H9 (cell line): ENCODE measurements around the gene MLC1. TPM values are rescaled to one million over a fixed set of nuclear protein-coding genes. Genes with fewer than 3 reads are reported as not detected.
A peak's percentile ranks its signal among the peaks of the same experiment; 100 is the strongest.

ENCODE experiments used
- DNase-seq: peaks from one replicate; pipeline ENCODE4 v3.0.0-alpha.2; 2017
- H2AFZ ChIP-seq: one replicate; pipeline ENCODE4 v1.6.1; 2013; ENCODE audit warnings: mild to moderate bottlenecking, low read length, control low read depth, moderate library complexity
- H2AK5ac ChIP-seq: 2 replicates; pipeline ENCODE4 v1.6.1; 2013; ENCODE audit warnings: low read length, control low read depth, mixed read lengths; ENCODE audit not compliant: insufficient read length
- H2BK120ac ChIP-seq: one replicate; pipeline ENCODE4 v1.6.1; 2013; ENCODE audit warnings: low read depth, mild to moderate bottlenecking, low read length, control low read depth, inconsistent platforms; ENCODE audit not compliant: poor library complexity, severe bottlenecking
- H2BK12ac ChIP-seq: 2 replicates; pipeline ENCODE4 v1.6.1; 2013; ENCODE audit warnings: low read length, control low read depth, mixed read lengths, low read depth; ENCODE audit not compliant: insufficient read length
- H2BK15ac ChIP-seq: 2 replicates; pipeline ENCODE4 v1.6.1; 2013; ENCODE audit warnings: low read depth, low read length, control low read depth
- H2BK20ac ChIP-seq: one replicate; pipeline ENCODE4 v1.6.1; 2013; ENCODE audit warnings: low read depth, mild to moderate bottlenecking, low read length, control low read depth, inconsistent platforms; ENCODE audit not compliant: poor library complexity, severe bottlenecking
- H2BK5ac ChIP-seq: 2 replicates; pipeline ENCODE4 v1.6.1; 2013; ENCODE audit warnings: low read length, control low read depth, mixed read lengths; ENCODE audit not compliant: insufficient read length
- H3K14ac ChIP-seq: 2 replicates; pipeline ENCODE4 v1.6.1; 2013; ENCODE audit warnings: low read length, control low read depth; ENCODE audit not compliant: insufficient read depth
- H3K18ac ChIP-seq: 2 replicates; pipeline ENCODE4 v1.6.1; 2013; ENCODE audit warnings: low read depth, mild to moderate bottlenecking, mixed read lengths, low read length, control low read depth; ENCODE audit not compliant: insufficient read length
- H3K23ac ChIP-seq: 2 replicates; pipeline ENCODE4 v1.6.1; 2013; ENCODE audit warnings: low read length, control low read depth, mixed read lengths, low read depth; ENCODE audit not compliant: insufficient read length
- H3K23me2 ChIP-seq: 2 replicates; pipeline ENCODE4 v1.6.1; 2013; ENCODE audit warnings: low read depth, mild to moderate bottlenecking, mixed read lengths, low read length, control low read depth; ENCODE audit not compliant: insufficient read length, poor library complexity, severe bottlenecking
- H3K27ac ChIP-seq: 2 replicates; pipeline ENCODE4 v1.5.1; 2013; ENCODE audit warnings: low read length, control low read depth, mixed read lengths, low read depth; ENCODE audit not compliant: insufficient read length
- H3K27me3 ChIP-seq: 2 replicates; pipeline ENCODE4 v1.6.1; 2013; ENCODE audit warnings: low read length, control low read depth, inconsistent platforms; ENCODE audit not compliant: insufficient read depth
- H3K4ac ChIP-seq: 2 replicates; pipeline ENCODE4 v1.6.1; 2013; ENCODE audit warnings: low read depth, mild to moderate bottlenecking, control low read depth, inconsistent platforms, low read length, moderate library complexity
- H3K4me1 ChIP-seq: 2 replicates; pipeline ENCODE4 v1.6.1; 2013; ENCODE audit warnings: low read length, control low read depth, inconsistent platforms; ENCODE audit not compliant: insufficient read depth
- H3K4me2 ChIP-seq: 2 replicates; pipeline ENCODE4 v1.6.1; 2013; ENCODE audit warnings: low read length, control low read depth, mixed read lengths; ENCODE audit not compliant: insufficient read length, insufficient read depth
- H3K56ac ChIP-seq: 2 replicates; pipeline ENCODE4 v1.6.1; 2013; ENCODE audit warnings: low read depth, mild to moderate bottlenecking, mixed read lengths, low read length, control low read depth; ENCODE audit not compliant: insufficient read length
- H3K79me1 ChIP-seq: 2 replicates; pipeline ENCODE4 v1.6.1; 2013; ENCODE audit warnings: low read depth, mild to moderate bottlenecking, moderate library complexity, low read length, control low read depth, inconsistent platforms; ENCODE audit not compliant: insufficient read depth, poor library complexity, severe bottlenecking
- H3K79me2 ChIP-seq: 2 replicates; pipeline ENCODE4 v1.6.1; 2013; ENCODE audit warnings: low read length, control low read depth, inconsistent platforms; ENCODE audit not compliant: insufficient read depth
- H3K9ac ChIP-seq: 2 replicates; pipeline ENCODE4 v1.6.1; 2013; ENCODE audit warnings: low read length, control low read depth, mixed read lengths; ENCODE audit not compliant: insufficient read length; ENCODE audit errors: extremely low read depth
- H3K9me3 ChIP-seq: one replicate; pipeline ENCODE4 v1.6.1; 2013; ENCODE audit warnings: low read depth, low read length, inconsistent platforms; ENCODE audit not compliant: control insufficient read depth
- H3T11ph ChIP-seq: one replicate; pipeline ENCODE4 v1.6.1; 2013; ENCODE audit warnings: mild to moderate bottlenecking, low read length, control low read depth, inconsistent platforms
- H4K20me1 ChIP-seq: one replicate; pipeline ENCODE4 v1.6.1; 2013; ENCODE audit not compliant: control insufficient read depth, insufficient read length, insufficient read depth
- H4K5ac ChIP-seq: 2 replicates; pipeline ENCODE4 v1.6.1; 2013; ENCODE audit warnings: low read depth, mild to moderate bottlenecking, mixed read lengths, low read length, control low read depth; ENCODE audit not compliant: insufficient read length
- H4K8ac ChIP-seq: replicated peaks from 2 replicates; pipeline ENCODE4 v1.6.1; 2013; ENCODE audit warnings: low read length, control low read depth, mixed read lengths, low read depth; ENCODE audit not compliant: insufficient read length
- H4K91ac ChIP-seq: 2 replicates; pipeline ENCODE4 v1.6.1; 2013; ENCODE audit warnings: low read depth, mild to moderate bottlenecking, moderate library complexity, mixed read lengths, low read length, control low read depth; ENCODE audit not compliant: insufficient read length
- H3K27ac Mint-ChIP-seq, 3 experiments: 2 replicates in 2 of 3; 3 replicates in 1 of 3; pipeline ENCODE4 v1.8.0; 2020 to 2021; ENCODE audit warnings: mixed read lengths in 3 of 3, mild to moderate bottlenecking in 1 of 3, moderate library complexity in 1 of 3
- H3K27me3 Mint-ChIP-seq: 2 replicates; pipeline ENCODE4 v1.8.0; 2021; ENCODE audit warnings: low read depth, mild to moderate bottlenecking, moderate library complexity, mixed read lengths
- H3K36me3 Mint-ChIP-seq, 3 experiments: 2 replicates in 2 of 3; 3 replicates in 1 of 3; pipeline ENCODE4 v1.8.0; 2020 to 2021; ENCODE audit warnings: low read depth in 3 of 3, mixed read lengths in 3 of 3; ENCODE audit not compliant: insufficient read depth in 1 of 3
- H3K4me1 Mint-ChIP-seq, 2 experiments: 2 replicates each; pipeline ENCODE4 v1.8.0; 2020; ENCODE audit warnings: mixed read lengths in 2 of 2
- H3K4me3 Mint-ChIP-seq, 2 experiments: 2 replicates in 1 of 2; 3 replicates in 1 of 2; pipeline ENCODE4 v1.8.0; 2020 to 2021; ENCODE audit warnings: mild to moderate bottlenecking in 2 of 2, mixed read lengths in 2 of 2, moderate library complexity in 1 of 2
- H3K9me3 Mint-ChIP-seq, 2 experiments: 2 replicates in 1 of 2; 3 replicates in 1 of 2; pipeline ENCODE4 v1.8.0; 2020; ENCODE audit warnings: mild to moderate bottlenecking in 2 of 2, mixed read lengths in 2 of 2, moderate library complexity in 1 of 2
- WGBS: extraction: QIAGEN DNeasy Blood & Tissue Kit; methylation state at CpG from one replicate; pipeline ENCODE4 v1.1.7; 2013; ENCODE audit warnings: missing lambda C conversion rate, low lambda C conversion rate, mixed read lengths; ENCODE audit not compliant: insufficient read length; ENCODE audit errors: extremely low coverage; 5-methylcytosine and 5-hydroxymethylcytosine counted together
- total RNA-seq: library from RNA; stranded (reverse); gene quantifications from 2 replicates; pipeline ENCODE4 v1.2.1, GENCODE V29; 2021
- TF ChIP-seq, protein P1 (sequence below): fragments of 200-600 bp; sonication (generic); conservative IDR thresholded peaks from 3 replicates; pipeline ENCODE4 v1.8.0; 2021; ENCODE audit warnings: antibody characterized with exemption, mild to moderate bottlenecking

Gene MLC1
- total RNA-seq, 1 experiment from 2014 or later, result not detected

- no peak overlapping the region for H4K91ac ChIP-seq
- no peak overlapping the region for H3K56ac ChIP-seq
- Mint-ChIP-seq H3K36me3 (no peaks in the 10 kb centered on the region), H3K27ac (no peak overlapping the region), H3K9me3 (no peaks in the 10 kb centered on the region), H3K27me3 (peaks cover 59% of the 10 kb centered on the region), H3K4me1 (peaks cover 5 to 14% of the 10 kb centered on the region in 2 experiments; a peak in 3 of 4 replicates), H3K4me3 (no peak overlapping the region)
- no peak overlapping the region for H2BK5ac ChIP-seq
- TF ChIP-seq, protein P1, sequence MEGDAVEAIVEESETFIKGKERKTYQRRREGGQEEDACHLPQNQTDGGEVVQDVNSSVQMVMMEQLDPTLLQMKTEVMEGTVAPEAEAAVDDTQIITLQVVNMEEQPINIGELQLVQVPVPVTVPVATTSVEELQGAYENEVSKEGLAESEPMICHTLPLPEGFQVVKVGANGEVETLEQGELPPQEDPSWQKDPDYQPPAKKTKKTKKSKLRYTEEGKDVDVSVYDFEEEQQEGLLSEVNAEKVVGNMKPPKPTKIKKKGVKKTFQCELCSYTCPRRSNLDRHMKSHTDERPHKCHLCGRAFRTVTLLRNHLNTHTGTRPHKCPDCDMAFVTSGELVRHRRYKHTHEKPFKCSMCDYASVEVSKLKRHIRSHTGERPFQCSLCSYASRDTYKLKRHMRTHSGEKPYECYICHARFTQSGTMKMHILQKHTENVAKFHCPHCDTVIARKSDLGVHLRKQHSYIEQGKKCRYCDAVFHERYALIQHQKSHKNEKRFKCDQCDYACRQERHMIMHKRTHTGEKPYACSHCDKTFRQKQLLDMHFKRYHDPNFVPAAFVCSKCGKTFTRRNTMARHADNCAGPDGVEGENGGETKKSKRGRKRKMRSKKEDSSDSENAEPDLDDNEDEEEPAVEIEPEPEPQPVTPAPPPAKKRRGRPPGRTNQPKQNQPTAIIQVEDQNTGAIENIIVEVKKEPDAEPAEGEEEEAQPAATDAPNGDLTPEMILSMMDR, result no peak
- H2BK120ac ChIP-seq, result no peak overlapping the region
- no peak overlapping the region for H3K9ac ChIP-seq
- H3K27me3 ChIP-seq, result peaks cover 12% of the 10 kb centered on the region; the same call in 1 of the 2 replicates
- H3K23me2 ChIP-seq, result peaks cover 4% of the 10 kb centered on the region
- H3K9me3 ChIP-seq, result peaks cover 5% of the 10 kb centered on the region
- DNase-seq, result peak; percentile 30
- no peaks in the 10 kb centered on the region for H3K4me1 ChIP-seq
- no peak overlapping the region for H3K27ac ChIP-seq
- H4K5ac ChIP-seq, result no peak overlapping the region
- no peak overlapping the region for H2BK12ac ChIP-seq
- H2AFZ ChIP-seq, result no peak overlapping the region
- no peak overlapping the region for H3K4ac ChIP-seq
- no peak overlapping the region for H4K8ac ChIP-seq
- H2BK20ac ChIP-seq, result no peak overlapping the region
- H3K23ac ChIP-seq, result no peak overlapping the region
- H3K79me1 ChIP-seq, result no peaks in the 10 kb centered on the region
- H4K20me1 ChIP-seq, result no peaks in the 10 kb centered on the region
- H3K14ac ChIP-seq, result no peak overlapping the region
- no peak overlapping the region for H2BK15ac ChIP-seq
- no CpG with 5 or more reads among the region's 30 CpGs for WGBS
- no peak overlapping the region for H3T11ph ChIP-seq
- H3K79me2 ChIP-seq, result no peaks in the 10 kb centered on the region
- no peak overlapping the region for H3K18ac ChIP-seq
- no peak overlapping the region for H2AK5ac ChIP-seq
- H3K4me2 ChIP-seq, result no peak overlapping the region
These were observed 69.5 kb downstream of the MLC1 start for GRCh38 chr22:50015451-50016307.
